Activated T-cell treated with anti-CD3 and anti-CD28 coated beads, Interleukin-2, amount 50 U/mL, for 24 hours (primary cell): ENCODE measurements around the gene ENTR1.

Experiments
- DNase-seq: peaks from one replicate; pipeline ENCODE4 v3.0.0-alpha.2; 2020
- H3K27ac Mint-ChIP-seq: 2 replicates; pipeline ENCODE4 v1.8.0; 2020; ENCODE audit warnings: mild to moderate bottlenecking, mixed read lengths
- H3K27me3 Mint-ChIP-seq: 2 replicates; pipeline ENCODE4 v1.8.0; 2020; ENCODE audit warnings: mixed read lengths
- H3K36me3 Mint-ChIP-seq: 2 replicates; pipeline ENCODE4 v1.8.0; 2020; ENCODE audit warnings: low read depth, mixed read lengths
- H3K4me1 Mint-ChIP-seq: 2 replicates; pipeline ENCODE4 v1.8.0; 2020; ENCODE audit warnings: low read depth, mixed read lengths
- H3K4me3 Mint-ChIP-seq: 2 replicates; pipeline ENCODE4 v1.8.0; 2020; ENCODE audit warnings: mild to moderate bottlenecking, moderate library complexity, mixed read lengths
- H3K9me3 Mint-ChIP-seq: 2 replicates; pipeline ENCODE4 v1.8.0; 2020; ENCODE audit warnings: mixed read lengths

ENTR1 gene

GRCh38 chr9:136386018-136386417, 24.4 kb downstream of the ENTR1 start:
- Mint-ChIP-seq H3K27me3 (no peaks in the 10 kb centered on the region), H3K4me1 (peaks cover 30% of the 10 kb centered on the region), H3K36me3 (peaks cover 90% of the 10 kb centered on the region), H3K27ac (peak overlapping the region; percentile 42), H3K4me3 (peak overlapping the region; percentile 3), H3K9me3 (no peaks in the 10 kb centered on the region)
- no peak for DNase-seq

DNA sequence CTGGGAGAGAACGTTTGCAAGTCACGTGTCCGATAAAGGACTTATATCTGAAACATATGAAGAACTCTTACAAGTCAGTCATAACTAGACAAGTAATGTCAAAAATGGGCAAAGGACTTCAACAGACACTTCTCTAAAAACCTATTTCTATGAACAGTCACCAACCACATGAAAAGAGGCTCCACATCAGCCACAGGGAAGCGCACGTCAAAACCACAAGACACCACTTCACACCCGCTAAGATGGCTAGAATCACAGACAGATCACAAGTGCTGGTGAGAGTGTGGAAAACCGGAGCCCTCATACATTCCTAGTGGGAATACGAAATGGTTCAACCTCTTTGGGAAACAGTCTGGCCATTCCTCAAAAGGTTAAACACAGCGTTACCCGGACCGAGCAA, 25.4 kb downstream of the ENTR1 start:
- no peak for DNase-seq
- peaks cover 30% of the 10 kb centered on the region for H3K4me1 Mint-ChIP-seq
- no peak overlapping the region for H3K4me3 Mint-ChIP-seq
- no peaks in the 10 kb centered on the region for H3K27me3 Mint-ChIP-seq
- H3K36me3 Mint-ChIP-seq: peaks cover 88% of the 10 kb centered on the region
- peak overlapping the region; percentile 39 for H3K27ac Mint-ChIP-seq
- no peaks in the 10 kb centered on the region for H3K9me3 Mint-ChIP-seq

- Mint-ChIP-seq H3K9me3 (no peaks in the 10 kb centered on the region), H3K4me3 (no peak overlapping the region), H3K27me3 (no peaks in the 10 kb centered on the region), H3K36me3 (peaks cover 88% of the 10 kb centered on the region), H3K27ac (no peak overlapping the region), H3K4me1 (peaks cover 30% of the 10 kb centered on the region)
- DNase-seq: no peak
These were observed 27.0 kb downstream of the ENTR1 start for GRCh38 chr9:136383436-136383835.

GRCh38 chr9:136381966-136382513, 28.4 kb downstream of the ENTR1 start:
- peaks cover 79% of the 10 kb centered on the region for H3K36me3 Mint-ChIP-seq
- DNase-seq: no peak
- no peak overlapping the region for H3K4me3 Mint-ChIP-seq

DNA sequence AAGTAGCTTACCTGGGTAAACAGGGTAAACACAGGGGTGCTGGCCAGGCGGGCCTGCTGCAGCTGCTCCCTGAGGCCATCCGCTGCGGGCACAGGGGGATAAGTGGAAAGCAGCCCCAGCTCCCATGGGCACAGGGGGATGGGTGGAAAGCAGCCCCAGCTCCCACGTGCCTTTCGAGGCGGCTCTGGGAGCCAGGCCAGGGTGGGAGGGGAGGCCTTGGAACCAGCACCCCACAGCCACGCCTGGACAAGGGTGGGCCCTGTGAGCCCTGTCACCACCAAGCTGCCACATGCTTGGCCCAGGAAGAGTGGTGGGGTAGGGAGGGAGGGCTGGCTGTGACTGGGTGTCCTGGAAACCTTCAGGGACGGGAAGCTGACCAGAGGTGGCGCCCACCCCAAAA, 29.1 kb downstream of the ENTR1 start:
- peaks cover 81% of the 10 kb centered on the region for H3K36me3 Mint-ChIP-seq
- no peaks in the 10 kb centered on the region for H3K9me3 Mint-ChIP-seq
- no peak overlapping the region for H3K27ac Mint-ChIP-seq
- peaks cover 22% of the 10 kb centered on the region for H3K4me1 Mint-ChIP-seq
- no peak overlapping the region for H3K4me3 Mint-ChIP-seq
- H3K27me3 Mint-ChIP-seq: no peaks in the 10 kb centered on the region
- DNase-seq: no peak

More at GRCh38 chr9:136381966-136382513, 28.4 kb downstream of the ENTR1 start:
- H3K9me3 Mint-ChIP-seq: no peaks in the 10 kb centered on the region
- peaks cover 25% of the 10 kb centered on the region for H3K4me1 Mint-ChIP-seq
- H3K27me3 Mint-ChIP-seq: no peaks in the 10 kb centered on the region
- no peak overlapping the region for H3K27ac Mint-ChIP-seq

DNA sequence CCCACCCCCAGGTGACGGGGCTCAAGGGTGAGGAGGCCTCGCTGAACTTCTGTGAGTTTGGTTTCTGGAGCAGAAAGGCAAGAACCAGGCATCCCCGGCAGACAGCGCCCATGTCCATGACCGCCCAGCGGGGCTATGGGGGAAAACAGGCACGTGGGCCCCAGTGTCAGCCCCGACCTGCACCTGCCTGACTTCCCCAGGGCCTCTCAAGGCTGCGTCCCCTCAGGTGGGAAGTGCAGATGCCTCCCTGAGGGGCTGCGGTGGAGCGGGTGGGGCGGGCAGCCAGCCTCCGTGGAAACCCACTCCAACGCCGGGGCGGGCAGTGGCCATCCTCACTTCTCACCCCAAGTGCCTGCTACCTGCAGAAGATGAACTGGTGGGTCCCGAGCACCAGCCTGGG, 30.0 kb downstream of the ENTR1 start:
- Mint-ChIP-seq H3K36me3 (peaks cover 81% of the 10 kb centered on the region), H3K27ac (no peak overlapping the region), H3K27me3 (no peaks in the 10 kb centered on the region), H3K4me1 (peaks cover 13% of the 10 kb centered on the region), H3K9me3 (no peaks in the 10 kb centered on the region), H3K4me3 (no peak overlapping the region)
- no peak for DNase-seq

- Mint-ChIP-seq H3K27me3 (no peaks in the 10 kb centered on the region), H3K27ac (no peak overlapping the region), H3K4me1 (peaks cover 8% of the 10 kb centered on the region), H3K36me3 (peaks cover 79% of the 10 kb centered on the region), H3K9me3 (no peaks in the 10 kb centered on the region), H3K4me3 (no peak overlapping the region)
- no peak for DNase-seq
These were observed 30.5 kb downstream of the ENTR1 start for GRCh38 chr9:136379891-136380290.

DNA sequence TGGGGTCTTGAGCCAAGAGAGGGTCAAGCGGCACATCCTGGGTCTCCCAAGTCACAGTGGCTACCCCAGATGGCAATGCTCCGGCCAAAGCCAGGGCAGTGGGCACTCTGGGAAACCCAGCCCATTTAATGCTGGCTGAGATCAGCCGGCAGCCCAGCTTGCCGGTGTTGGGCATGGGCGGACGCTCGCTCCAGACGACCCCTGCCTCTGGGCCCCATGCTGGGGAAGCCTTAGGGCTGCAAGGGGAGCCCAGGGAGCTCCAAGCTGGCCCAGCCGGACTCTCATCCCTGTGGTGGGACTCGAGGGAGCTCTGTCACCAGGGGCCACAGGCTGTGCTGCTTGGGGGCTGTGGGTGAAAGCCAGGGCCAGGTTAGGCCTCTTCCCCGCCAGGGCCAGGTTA, 31.0 kb downstream of the ENTR1 start:
- Mint-ChIP-seq H3K4me3 (no peak overlapping the region), H3K27ac (no peak overlapping the region), H3K36me3 (peaks cover 79% of the 10 kb centered on the region), H3K4me1 (peaks cover 3% of the 10 kb centered on the region), H3K9me3 (no peaks in the 10 kb centered on the region), H3K27me3 (no peaks in the 10 kb centered on the region)
- DNase-seq: no peak

DNA sequence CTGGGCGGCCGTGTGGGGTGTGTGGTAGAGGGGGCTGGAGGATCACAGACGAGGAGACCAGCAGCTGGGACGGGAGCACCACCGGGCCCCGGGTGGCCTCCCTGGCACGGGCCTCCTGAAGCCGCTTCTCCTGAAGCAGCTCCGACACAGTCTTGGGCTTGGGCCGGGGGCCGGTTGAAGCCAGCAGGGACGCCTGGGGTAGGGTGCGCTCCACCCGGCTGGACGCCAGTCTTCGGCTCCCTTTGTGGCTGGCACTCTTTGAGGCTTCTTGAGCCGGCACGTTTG, 31.5 kb downstream of the ENTR1 start:
- no peaks in the 10 kb centered on the region for H3K9me3 Mint-ChIP-seq
- H3K4me3 Mint-ChIP-seq: no peak overlapping the region
- H3K36me3 Mint-ChIP-seq: peaks cover 76% of the 10 kb centered on the region
- H3K4me1 Mint-ChIP-seq: no peaks in the 10 kb centered on the region
- no peak overlapping the region for H3K27ac Mint-ChIP-seq
- H3K27me3 Mint-ChIP-seq: no peaks in the 10 kb centered on the region
- no peak for DNase-seq

DNA sequence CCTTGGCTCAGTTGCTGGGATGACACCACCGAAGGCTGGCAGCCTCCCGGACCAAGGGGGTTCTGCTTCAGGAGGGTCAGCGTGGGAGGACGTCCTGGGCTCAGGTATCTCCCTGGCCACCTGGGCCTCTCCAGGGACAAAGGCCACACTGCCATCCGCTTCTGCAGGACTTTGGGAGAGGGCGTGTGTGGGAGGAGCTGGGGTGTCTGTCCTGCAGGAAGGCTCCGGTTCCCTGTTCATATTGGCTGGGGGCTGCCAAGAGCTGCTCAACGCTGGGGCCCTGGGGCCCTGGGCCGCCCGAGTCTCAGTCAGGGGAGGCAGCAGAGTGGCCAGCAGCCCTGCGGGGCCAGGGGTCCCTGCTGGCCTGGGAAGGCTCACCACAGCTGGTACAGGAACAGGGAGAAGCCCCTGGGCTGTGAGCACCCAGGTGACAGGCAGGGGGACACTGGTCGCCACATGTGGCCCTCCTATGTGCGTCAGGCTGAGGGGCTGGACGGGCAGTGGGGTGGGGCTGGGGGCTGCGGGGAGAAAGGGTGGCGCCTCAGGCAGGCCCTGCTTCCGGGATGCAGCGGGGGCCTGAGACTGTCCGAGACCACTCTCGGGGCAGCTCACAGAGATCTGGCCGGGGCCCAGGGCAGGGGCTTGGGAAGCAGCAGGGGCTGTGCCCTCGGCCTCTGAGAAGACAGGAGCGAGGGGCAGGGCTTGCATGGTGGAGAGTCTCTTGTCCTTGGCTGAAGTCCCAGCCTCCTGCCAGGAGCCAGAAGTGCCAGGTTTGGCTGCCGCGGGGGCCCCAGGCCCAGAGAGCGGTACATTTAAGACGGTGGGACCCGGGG, 32.0 kb downstream of the ENTR1 start:
- DNase-seq: no peak
- Mint-ChIP-seq H3K4me3 (no peak overlapping the region), H3K36me3 (peaks cover 70% of the 10 kb centered on the region), H3K27me3 (no peaks in the 10 kb centered on the region), H3K27ac (no peak overlapping the region), H3K9me3 (no peaks in the 10 kb centered on the region), H3K4me1 (no peaks in the 10 kb centered on the region)

- H3K4me1 Mint-ChIP-seq: no peaks in the 10 kb centered on the region
- no peaks in the 10 kb centered on the region for H3K27me3 Mint-ChIP-seq
- H3K9me3 Mint-ChIP-seq: no peaks in the 10 kb centered on the region
- peaks cover 65% of the 10 kb centered on the region for H3K36me3 Mint-ChIP-seq
- no peak overlapping the region for H3K27ac Mint-ChIP-seq
- no peak overlapping the region for H3K4me3 Mint-ChIP-seq
- DNase-seq: peak; percentile 32
These were observed 32.9 kb downstream of the ENTR1 start for GRCh38 chr9:136377341-136378169.

DNA sequence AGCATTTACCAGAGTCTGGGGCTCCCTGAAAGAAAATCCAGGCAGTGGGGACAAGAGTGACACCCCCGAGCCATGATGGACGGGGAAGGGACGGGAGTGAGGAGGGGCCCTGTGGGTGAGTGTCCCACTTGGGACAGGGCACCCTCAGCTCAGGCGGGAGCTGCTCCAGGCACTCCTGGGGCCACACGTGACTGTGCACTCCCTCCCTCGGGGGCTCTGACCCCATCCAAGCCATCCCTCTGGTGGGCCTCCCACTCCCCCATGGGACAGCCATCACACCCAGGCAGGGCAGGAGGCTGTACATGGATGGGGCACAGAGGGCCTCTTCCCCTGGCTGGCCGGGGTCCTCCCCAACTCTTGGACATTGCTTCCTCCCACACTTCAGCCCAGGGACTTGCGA, 34.0 kb downstream of the ENTR1 start:
- peaks cover 54% of the 10 kb centered on the region for H3K36me3 Mint-ChIP-seq
- no peak for DNase-seq

DNA sequence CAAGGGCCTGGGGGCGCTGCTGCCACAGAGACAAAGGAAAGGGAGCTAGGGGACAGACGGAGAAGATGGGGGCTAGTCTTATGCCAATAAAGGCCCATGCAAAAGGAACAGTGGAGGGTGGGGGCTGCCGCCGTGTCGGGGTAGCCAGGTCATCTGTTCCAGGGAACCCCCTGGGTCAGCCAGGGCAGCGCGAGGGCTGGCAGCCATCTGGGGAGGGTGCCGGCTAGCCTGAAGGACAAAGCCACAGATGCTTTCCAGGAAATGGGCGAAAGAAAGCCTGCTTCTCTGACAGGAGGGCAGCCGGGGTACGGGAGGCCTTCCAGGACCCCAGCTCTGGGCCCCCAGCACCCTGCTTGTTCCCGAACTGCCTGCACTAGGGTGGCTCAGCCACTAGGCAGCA, 35.3 kb downstream of the ENTR1 start:
- no peak overlapping the region for H3K27ac Mint-ChIP-seq
- no peak for DNase-seq
- H3K9me3 Mint-ChIP-seq: no peaks in the 10 kb centered on the region
- H3K36me3 Mint-ChIP-seq: peaks cover 47% of the 10 kb centered on the region
- no peaks in the 10 kb centered on the region for H3K27me3 Mint-ChIP-seq
- no peaks in the 10 kb centered on the region for H3K4me1 Mint-ChIP-seq
- no peak overlapping the region for H3K4me3 Mint-ChIP-seq

More for the DNA sequence above, 34.0 kb downstream of the ENTR1 start:
- no peak overlapping the region for H3K4me3 Mint-ChIP-seq
- no peaks in the 10 kb centered on the region for H3K4me1 Mint-ChIP-seq
- H3K27ac Mint-ChIP-seq: no peak overlapping the region
- no peaks in the 10 kb centered on the region for H3K9me3 Mint-ChIP-seq
- H3K27me3 Mint-ChIP-seq: no peaks in the 10 kb centered on the region

DNA sequence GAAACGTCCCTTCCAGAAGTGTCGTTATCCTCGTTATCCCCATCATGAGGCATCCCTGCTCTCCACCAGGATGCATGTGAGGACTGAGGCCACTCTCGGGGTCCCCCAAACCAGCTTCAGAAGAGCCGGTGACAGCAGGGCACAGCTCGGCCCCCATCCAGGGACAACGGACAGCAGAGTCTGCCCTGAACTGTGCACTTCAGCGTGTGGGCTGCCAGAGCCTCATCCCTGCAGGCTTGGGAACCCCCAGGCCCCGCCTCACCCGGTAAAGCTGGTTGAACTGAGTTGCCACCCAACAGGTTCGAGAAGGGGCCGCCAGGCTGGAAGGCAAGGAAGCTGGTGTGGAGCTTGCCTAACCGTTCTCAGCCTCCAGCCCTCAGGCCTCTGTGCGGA, 36.2 kb downstream of the ENTR1 start:
- Mint-ChIP-seq H3K27me3 (no peaks in the 10 kb centered on the region), H3K27ac (no peak overlapping the region), H3K9me3 (no peaks in the 10 kb centered on the region), H3K4me3 (no peak overlapping the region), H3K36me3 (peaks cover 39% of the 10 kb centered on the region), H3K4me1 (no peaks in the 10 kb centered on the region)
- no peak for DNase-seq
